Pancreas (tissue), 10 donors: ENCODE measurements around the gene BRSK2. TPM values are rescaled to one million over a fixed set of nuclear protein-coding genes. Genes with fewer than 3 reads are reported as not detected.

ENCODE experiments used
- ATAC-seq, 4 donors: fragments of 200-7000 bp; cut with Tn5 transposase; one replicate each; pipeline versions ENCODE4 v1.8.0 to v1.9.1; 2020; ENCODE audit warnings: mild to moderate bottlenecking in 4 of 4, moderate library complexity in 4 of 4
- DNase-seq, 6 donors: peaks; one replicate each; pipeline ENCODE4 v3.0.0-alpha.2; 2020
- FAIRE-seq: peaks from 2 replicates; lab custom pipeline; 2012; peaks lifted over from hg19 to GRCh38; lab: Jason Lieb, UNC
- H3K27ac ChIP-seq, 4 donors: fragments of 200-600 bp; sonication (generic); 1 replicate in 3 of 4; 2 replicates in 1 of 4; pipeline versions ENCODE4 v1.5.0 to v1.8.0; 2020
- H3K27me3 ChIP-seq, 4 donors: fragments of 200-600 bp; one replicate each; pipeline ENCODE4 v1.8.0; 2021
- H3K36me3 ChIP-seq, 3 donors: fragments of 200-600 bp; sonication (generic) in 1 of 3; one replicate each; pipeline versions ENCODE4 v1.5.0 to v1.8.0; 2020 to 2021
- H3K4me1 ChIP-seq, 3 donors: fragments of 200-600 bp; one replicate each; pipeline ENCODE4 v1.8.0; 2021
- H3K4me3 ChIP-seq, 4 donors: fragments of 200-600 bp; sonication (generic) in 2 of 4; one replicate each; pipeline versions ENCODE4 v1.5.0 to v1.8.0; 2020 to 2021
- H3K9me3 ChIP-seq, 4 donors: fragments of 200-600 bp; one replicate each; pipeline ENCODE4 v1.8.0; 2021
- CTCF ChIP-seq, 4 donors: fragments of 200-600 bp; sonication (generic) in 3 of 4; IDR thresholded peaks; one replicate each; pipeline versions ENCODE4 v1.5.0 to v1.8.0; 2021; ENCODE audit warnings: antibody characterized with exemption in 4 of 4
- WGBS, 2 donors: extraction: QIAGEN DNeasy Blood & Tissue Kit; methylation state at CpG; one replicate each; pipeline ENCODE4 v1.1.7; 2013; 5-methylcytosine and 5-hydroxymethylcytosine counted together
- intact Hi-C, 3 donors: fragments of 100-400 bp; cut with DNase I; formaldehyde crosslinking; loops; one replicate each; pipeline versions ENCODE4 v1.11.1 to v1.14.2; 2022
- polyA plus RNA-seq, 2 donors: library from polyadenylated mRNA; stranded (reverse); fragments of 200-250 nt; gene quantifications; one replicate each; pipeline ENCODE4 v1.2.3, GENCODE V29; 2013
- total RNA-seq, 6 donors: library from RNA; stranded (reverse); fragmentation: NEBNext Ultra II Directional in 4 of 6; extraction: Animal tissue kit (Norgen Biotek cat#: 25700) in 4 of 6; gene quantifications; one replicate each; pipeline versions ENCODE4 v1.2.1 to v1.2.4, GENCODE V29; 2021 to 2023
- donor health status: healthy with polysubstance abuse.
- donor health status: DM: no; HTN: no; CAD: no; lungs with moderate emphysema.
- donor health status: DM: no; HTN: no; CAD: no.
- donor health status: control.
- donor health status: control.
- donor health status: Bipolar disorder and iron deficiency.
- donor health status: DM: yes; HTN: yes; CAD: no.
- donor health status: DM: no; HTN: no; CAD: no.
- donor health status: DM: no; HTN: no; CAD: no.
- donor health status: DM: yes; HTN: yes; CAD: no.

BRSK2 gene
- total and polyA plus RNA-seq, 8 donors, result 44.2 to 215 (median 70.9) TPM

GRCh38 chr11:1483445-1483961 lies 93.8 kb downstream of the BRSK2 start:
- no peak for ATAC-seq
- Histone ChIP-seq H3K9me3 (no peaks in the 10 kb centered on the region), H3K4me3 (no peak overlapping the region), H3K4me1 (peaks cover 0 to 9% (median 5%) of the 10 kb centered on the region in 3 donors), H3K27me3 (no peaks in the 10 kb centered on the region), H3K27ac (no peak overlapping the region), H3K36me3 (no peaks in the 10 kb centered on the region)
- 64 to 65% methylated on average over 6 of the region's 6 CpGs for WGBS, 2 donors
- no peak for TF ChIP-seq CTCF (IDR thresholded peaks at IDR 0.05)
- FAIRE-seq, result no peak
- DNase-seq, result peak in 3 of 6 donors; percentile 8 to 39 (median 25)
- intact Hi-C loops, result no loop called here

DNA sequence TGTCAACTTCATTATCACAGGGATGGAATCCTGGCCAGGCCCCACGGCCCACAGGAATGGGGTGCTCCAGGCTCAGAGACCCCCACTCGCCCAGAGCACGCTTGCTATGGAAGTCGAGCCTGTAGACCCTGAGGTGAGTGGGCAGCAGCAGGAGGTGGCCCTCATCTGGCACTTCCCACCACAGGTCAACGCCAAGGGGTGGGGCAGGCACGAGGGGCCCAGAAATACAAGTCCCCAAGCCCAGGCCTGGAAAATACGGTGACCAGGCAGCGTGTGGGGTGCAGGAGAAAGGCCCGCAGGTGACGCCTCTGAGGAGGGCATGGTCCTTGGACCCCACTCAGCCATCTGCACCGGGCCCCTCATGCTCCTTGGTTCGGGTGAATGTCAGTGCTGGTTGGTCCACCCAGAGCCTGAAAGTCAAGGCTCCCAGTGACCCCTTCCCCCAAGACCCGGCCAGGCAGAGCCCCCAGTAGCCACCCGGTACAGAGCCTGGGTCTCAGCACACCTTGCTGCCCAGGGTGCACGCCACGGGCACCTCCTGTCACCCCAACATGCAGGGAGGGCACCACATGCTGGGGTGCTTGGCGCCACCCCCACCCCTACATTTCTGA lies 94.4 kb downstream of the BRSK2 start:
- intact Hi-C loops, result no loop called here
- H3K4me3 ChIP-seq, result no peak overlapping the region
- no peak for ATAC-seq
- peak in 3 of 6 donors; percentile 18 to 51 (median 48) for DNase-seq
- peaks cover 0 to 9% (median 5%) of the 10 kb centered on the region in 3 donors for H3K4me1 ChIP-seq
- H3K36me3 ChIP-seq, result no peaks in the 10 kb centered on the region
- WGBS, 2 donors, result 91 to 93% methylated on average over 17 of the region's 17 CpGs
- FAIRE-seq, result no peak
- no peak overlapping the region for H3K27ac ChIP-seq
- H3K9me3 ChIP-seq, result no peaks in the 10 kb centered on the region
- H3K27me3 ChIP-seq, result no peaks in the 10 kb centered on the region
- TF ChIP-seq CTCF (IDR thresholded peaks at IDR 0.05), result no peak

DNA sequence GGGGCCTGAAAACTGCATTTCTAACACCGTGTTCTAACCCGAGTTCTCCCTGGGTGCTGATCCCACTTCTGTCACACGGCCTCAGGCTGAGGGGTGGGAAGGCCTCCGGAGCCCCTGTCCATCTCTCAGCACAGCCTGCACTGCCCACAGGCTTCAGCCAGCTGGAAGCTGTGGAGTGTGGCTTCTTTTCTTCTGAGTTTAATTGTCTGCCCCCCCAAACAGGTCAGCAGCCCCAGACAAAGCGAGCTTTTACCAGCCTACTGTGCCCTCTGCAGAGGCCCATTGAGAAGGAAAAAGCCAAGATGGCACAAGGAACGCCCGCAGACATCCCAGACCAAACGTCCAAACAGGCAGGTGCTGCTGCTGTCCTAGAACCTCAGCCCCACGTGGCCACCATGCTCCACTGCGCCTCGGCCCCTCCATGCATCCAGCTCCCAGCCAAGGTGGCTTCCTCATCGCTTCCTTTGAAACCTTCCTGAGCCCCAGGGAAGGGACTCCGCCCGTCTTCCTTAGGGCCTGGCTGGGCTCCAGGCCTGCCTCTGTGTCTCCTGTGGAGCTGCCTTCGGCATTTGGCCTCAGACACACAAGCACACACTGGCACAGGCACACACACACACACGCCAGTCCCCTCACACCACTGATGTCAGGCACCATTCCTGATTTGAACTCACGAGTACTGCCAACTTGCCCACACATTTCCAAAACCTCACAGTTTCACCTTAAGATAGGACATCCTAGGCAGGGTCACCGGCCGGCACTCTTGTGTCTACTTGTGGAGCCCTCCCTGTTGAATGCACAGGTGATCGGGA lies 95.2 kb downstream of the BRSK2 start:
- Histone ChIP-seq H3K36me3 (no peaks in the 10 kb centered on the region), H3K27me3 (no peaks in the 10 kb centered on the region), H3K9me3 (no peaks in the 10 kb centered on the region), H3K27ac (peak overlapping the region in 1 of 4 donors; percentile 41), H3K4me3 (no peak overlapping the region), H3K4me1 (peaks cover 0 to 9% (median 5%) of the 10 kb centered on the region in 3 donors)
- FAIRE-seq, result no peak
- intact Hi-C loops, result no loop called here
- ATAC-seq, result no peak
- 89 to 90% methylated on average over 20 of the region's 20 CpGs for WGBS, 2 donors
- TF ChIP-seq CTCF (IDR thresholded peaks at IDR 0.05), result no peak
- peak in 3 of 6 donors; percentile 26 to 45 (median 30) for DNase-seq

GRCh38 chr11:1485504-1485885 lies 95.8 kb downstream of the BRSK2 start:
- intact Hi-C loops, result no loop called here
- WGBS, 2 donors, result 84 to 88% methylated on average over 17 of the region's 17 CpGs
- TF ChIP-seq CTCF (IDR thresholded peaks at IDR 0.05), result no peak
- FAIRE-seq, result no peak
- Histone ChIP-seq H3K4me3 (no peak overlapping the region), H3K4me1 (peaks cover 0 to 9% (median 5%) of the 10 kb centered on the region in 3 donors), H3K36me3 (no peaks in the 10 kb centered on the region), H3K27me3 (no peaks in the 10 kb centered on the region), H3K9me3 (no peaks in the 10 kb centered on the region), H3K27ac (peak overlapping the region in 1 of 4 donors; percentile 41)
- peak in 2 of 6 donors; percentile 31 to 56 for DNase-seq
- peak in 1 of 4 donors; percentile 5 for ATAC-seq
